Neural cell (in vitro differentiated cells): ENCODE measurements around the gene LIPK. TPM values are rescaled to one million over a fixed set of nuclear protein-coding genes. Genes with fewer than 3 reads are reported as not detected.

Experiments used
- H2AFZ ChIP-seq: fragments of 200-600, 300-800 bp; sonication (generic), shearing (Covaris generic); 2 replicates; pipeline ENCODE4 v1.6.0; 2014; ENCODE audit warnings: low read depth, mild to moderate bottlenecking, antibody characterized with exemption, low read length, moderate library complexity
- H3F3A ChIP-seq: fragments of 200-600 bp; shearing (Covaris generic); 2 replicates; pipeline ENCODE4 v1.6.1; 2016; ENCODE audit warnings: mild to moderate bottlenecking, moderate library complexity, mixed read lengths, antibody characterized with exemption, low read length; ENCODE audit not compliant: insufficient read depth, poor library complexity, severe bottlenecking
- H3K27ac ChIP-seq: fragments of 200-600, 300-800 bp; sonication (generic), shearing (Covaris generic); 2 replicates; pipeline ENCODE4 v1.5.1; 2014; ENCODE audit warnings: mild to moderate bottlenecking, low read length, moderate library complexity
- H3K27me3 ChIP-seq: fragments of 300-800, 200-600 bp; sonication (generic), shearing (Covaris generic); 2 replicates; pipeline ENCODE4 v1.6.0; 2014; ENCODE audit warnings: mild to moderate bottlenecking, low read depth, low read length, moderate library complexity; ENCODE audit not compliant: insufficient read depth
- H3K36me3 ChIP-seq: fragments of 300-800, 200-600 bp; sonication (generic), shearing (Covaris generic); 2 replicates; pipeline ENCODE4 v1.5.1; 2014; ENCODE audit warnings: mild to moderate bottlenecking, antibody characterized with exemption, low read length, moderate library complexity; ENCODE audit not compliant: insufficient read depth
- H3K4me2 ChIP-seq: fragments of 300-800, 200-600 bp; sonication (generic), shearing (Covaris generic); 2 replicates; pipeline ENCODE4 v1.6.0; 2014; ENCODE audit warnings: mild to moderate bottlenecking, low read length
- H3K4me3 ChIP-seq: fragments of 300-800, 200-600 bp; sonication (generic), shearing (Covaris generic); 2 replicates; pipeline ENCODE4 v1.5.1; 2014; ENCODE audit warnings: mild to moderate bottlenecking, low read length, moderate library complexity
- H3K79me2 ChIP-seq: fragments of 200-600 bp; shearing (Covaris generic); replicated peaks from 2 replicates; pipeline ENCODE4 v1.6.0; 2014; ENCODE audit warnings: mild to moderate bottlenecking, low read length, moderate library complexity; ENCODE audit not compliant: insufficient read depth
- H3K9ac ChIP-seq: fragments of 300-800, 200-600 bp; sonication (generic), shearing (Covaris generic); 2 replicates; pipeline ENCODE4 v1.6.1; 2016; ENCODE audit warnings: mild to moderate bottlenecking, low read length, mixed read lengths
- H3K9me2 ChIP-seq: fragments of 200-600 bp; shearing (Covaris generic); 2 replicates; pipeline ENCODE4 v1.6.1; 2016; ENCODE audit warnings: mild to moderate bottlenecking, low read length, mixed read lengths; ENCODE audit not compliant: insufficient read depth
- H3K9me3 ChIP-seq: fragments of 200-600, 300-800 bp; sonication (generic), shearing (Covaris generic); 2 replicates; pipeline ENCODE4 v1.6.1; 2016; ENCODE audit warnings: mild to moderate bottlenecking, mixed run types, low read length, moderate library complexity, mixed read lengths
- H4K20me1 ChIP-seq: fragments of 200-600 bp; shearing (Covaris generic); 2 replicates; pipeline ENCODE4 v1.6.1; 2016; ENCODE audit warnings: mild to moderate bottlenecking, mixed run types; ENCODE audit not compliant: insufficient read depth
- CTCF ChIP-seq: fragments of 450-650 bp; IDR thresholded peaks from 2 replicates; pipeline ENCODE4 v1.5.1; 2014; ENCODE audit warnings: antibody characterized with exemption, mild to moderate bottlenecking, moderate library complexity; ENCODE audit not compliant: poor library complexity, severe bottlenecking
- EP300 ChIP-seq: fragments of 450-650 bp; conservative IDR thresholded peaks from 2 replicates; pipeline ENCODE4 v1.6.1; 2014; ENCODE audit warnings: antibody characterized with exemption, mild to moderate bottlenecking, moderate library complexity; ENCODE audit not compliant: poor library complexity, severe bottlenecking
- EZH2 ChIP-seq: fragments of 200-600, 300-800 bp; shearing (Covaris generic), sonication (generic); IDR thresholded peaks from 2 replicates; pipeline ENCODE4 v1.6.1; 2014; ENCODE audit warnings: antibody characterized with exemption, low read length, borderline replicate concordance, mild to moderate bottlenecking; ENCODE audit not compliant: insufficient read depth, poor library complexity, severe bottlenecking
- MXI1 ChIP-seq: fragments of 450-650 bp; conservative IDR thresholded peaks from 2 replicates; pipeline ENCODE4 v1.6.1; 2014; ENCODE audit warnings: antibody characterized with exemption, mild to moderate bottlenecking; ENCODE audit not compliant: poor library complexity, severe bottlenecking
- POLR2AphosphoS5 ChIP-seq: IDR thresholded peaks from 2 replicates; pipeline ENCODE4 v1.6.1; 2012
- RAD21 ChIP-seq: fragments of 450-650 bp; conservative IDR thresholded peaks from 2 replicates; pipeline ENCODE4 v1.6.1; 2014; ENCODE audit warnings: antibody characterized with exemption, mild to moderate bottlenecking, moderate library complexity
- REST ChIP-seq: IDR thresholded peaks from 2 replicates; pipeline ENCODE4 v1.6.1; 2012; ENCODE audit warnings: borderline replicate concordance
- SMC3 ChIP-seq: fragments of 450-650 bp; conservative IDR thresholded peaks from 2 replicates; pipeline ENCODE4 v1.6.1; 2014; ENCODE audit warnings: antibody characterized with exemption, mild to moderate bottlenecking, moderate library complexity; ENCODE audit not compliant: poor library complexity
- TAF1 ChIP-seq: IDR thresholded peaks from 2 replicates; pipeline ENCODE4 v1.6.1; 2012; ENCODE audit warnings: low read depth
- polyA minus RNA-seq: library from RNA; depleted of rRNA, polyadenylated mRNA; stranded (reverse); fragments of >200 nt; gene quantifications from 2 replicates; pipeline ENCODE4 v1.2.3, GENCODE V29; 2014
- polyA plus RNA-seq: library from polyadenylated mRNA; depleted of rRNA; stranded (reverse); fragments of >200 nt; gene quantifications from 2 replicates; pipeline ENCODE4 v1.2.3, GENCODE V29; 2014

The LIPK gene
- polyA plus RNA-seq (not detected in 2 replicates), polyA minus RNA-seq (not detected in 2 replicates)

GRCh38 chr10:88705958-88706357, at the start of gene LIPK:
Gene LIPK, plus strand, starts transcription at chr10:88706249. Its CDS starts 18,295 bp downstream, at chr10:88724544.
- Histone ChIP-seq H3K9ac (no peak within 1 kb of the TSS), H3K4me2 (no peak within 1 kb of the TSS), H3K79me2 (no peaks in the 10 kb centered on the region), H2AFZ (no peak within 1 kb of the TSS), H4K20me1 (no peaks in the 10 kb centered on the region), H3K27me3 (no peaks in the 10 kb centered on the region), H3K27ac (no peak within 1 kb of the TSS), H3K36me3 (no peaks in the 10 kb centered on the region), H3K4me3 (no peak within 1 kb of the TSS), H3F3A (no peaks in the 10 kb centered on the region), H3K9me2 (no peaks in the 10 kb centered on the region), H3K9me3 (no peaks in the 10 kb centered on the region)
- TF ChIP-seq CTCF, result no peak
- no peak for TF ChIP-seq TAF1
- TF ChIP-seq POLR2AphosphoS5, result no peak
- no peak for TF ChIP-seq MXI1
- TF ChIP-seq REST, result no peak
- no peak for TF ChIP-seq RAD21
- TF ChIP-seq EP300, result no peak
- no peak for TF ChIP-seq SMC3
- no peak for TF ChIP-seq EZH2

GRCh38 chr10:88657901-88658300, 48.1 kb upstream of the LIPK start:
- Histone ChIP-seq H3K27me3 (no peaks in the 10 kb centered on the region), H3K9me3 (no peaks in the 10 kb centered on the region), H2AFZ (no peak overlapping the region), H3K4me3 (no peak overlapping the region), H3K4me2 (no peak overlapping the region), H3K9ac (no peak overlapping the region), H3K27ac (no peak overlapping the region), H3K36me3 (no peaks in the 10 kb centered on the region), H4K20me1 (no peaks in the 10 kb centered on the region), H3F3A (no peaks in the 10 kb centered on the region), H3K79me2 (no peaks in the 10 kb centered on the region), H3K9me2 (no peaks in the 10 kb centered on the region)
- TF ChIP-seq RAD21, result no peak
- TF ChIP-seq TAF1, result no peak
- no peak for TF ChIP-seq CTCF
- TF ChIP-seq EZH2, result no peak
- no peak for TF ChIP-seq REST
- TF ChIP-seq POLR2AphosphoS5, result no peak
- no peak for TF ChIP-seq SMC3
- TF ChIP-seq EP300, result no peak
- TF ChIP-seq MXI1, result no peak
